HepG2 (cell line): ENCODE results near the gene ORC3. TPM values are rescaled to one million over a fixed set of nuclear protein-coding genes. Genes with fewer than 3 reads are reported as not detected.

Experiments used
- GATAD1 ChIP-seq: IDR thresholded peaks from 2 replicates; pipeline ENCODE4 v1.6.1; 2016; ENCODE audit warnings: missing genetic modification reagents, missing compliant biosample characterization
- GPBP1L1 ChIP-seq: sonication (generic); formaldehyde crosslinking; IDR thresholded peaks from 2 replicates; pipeline ENCODE4 v1.5.0; 2020; ENCODE audit warnings: mild to moderate bottlenecking, missing genetic modification reagents
- HNRNPUL1 ChIP-seq: fragments of 200-400 bp; formaldehyde crosslinking; IDR thresholded peaks from 2 replicates; pipeline ENCODE4 v1.6.1; 2017; ENCODE audit warnings: low read depth, mild to moderate bottlenecking, low read length, moderate library complexity
- MAFF ChIP-seq: IDR thresholded peaks from 2 replicates; pipeline ENCODE4 v1.6.1; 2011; ENCODE audit warnings: low read depth, low read length, improper control_type of control experiment
- MLXIP ChIP-seq: sonication (generic); formaldehyde crosslinking; IDR thresholded peaks from 2 replicates; pipeline ENCODE4 v1.9.0; 2021; ENCODE audit warnings: missing genetic modification reagents, borderline replicate concordance
- MTF1 ChIP-seq: sonication (generic); formaldehyde crosslinking; IDR thresholded peaks from 2 replicates; pipeline ENCODE4 v1.5.0; 2020; ENCODE audit warnings: missing genetic modification reagents
- NR2F6 ChIP-seq, 2 experiments: IDR thresholded peaks; 2 replicates each; pipeline ENCODE4 v1.6.1; 2016; ENCODE audit warnings: antibody characterized with exemption in 1 of 2, mild to moderate bottlenecking in 1 of 2
- PCBP2 ChIP-seq: fragments of 200-400 bp; formaldehyde crosslinking; optimal IDR thresholded peaks from 2 replicates; pipeline ENCODE3; 2018; ENCODE audit warnings: low read length, low read depth; ENCODE audit not compliant: poor library complexity, severe bottlenecking
- SIN3A ChIP-seq: IDR thresholded peaks from 2 replicates; pipeline ENCODE4 v1.6.1; 2011; ENCODE audit warnings: low read depth, mild to moderate bottlenecking, control low read depth, low read length, borderline replicate concordance
- TBX3 ChIP-seq: fragments of 450-650 bp; IDR thresholded peaks from 2 replicates; pipeline ENCODE4 v1.6.1; 2017; ENCODE audit warnings: antibody characterized with exemption, mild to moderate bottlenecking, inconsistent platforms, borderline replicate concordance
- ZFAT ChIP-seq: sonication (generic); formaldehyde crosslinking; conservative IDR thresholded peaks from 2 replicates; pipeline ENCODE4 v1.8.1; 2023; ENCODE audit warnings: missing genetic modification reagents, inconsistent platforms
- ZNF33A ChIP-seq: sonication (generic); formaldehyde crosslinking; IDR thresholded peaks from 2 replicates; pipeline ENCODE4 v1.5.1; 2020; ENCODE audit warnings: missing genetic modification reagents, mild to moderate bottlenecking, moderate library complexity, borderline replicate concordance
- ZNF687 ChIP-seq: sonication (generic); formaldehyde crosslinking; IDR thresholded peaks from 2 replicates; pipeline ENCODE4 v1.5.1; 2020; ENCODE audit warnings: mild to moderate bottlenecking, missing genetic modification reagents, moderate library complexity
- ZNF709 ChIP-seq: sonication (generic); formaldehyde crosslinking; IDR thresholded peaks from 2 replicates; pipeline ENCODE4 v1.5.0; 2020; ENCODE audit warnings: mild to moderate bottlenecking, missing genetic modification reagents
- ZNF773 ChIP-seq: sonication (generic); formaldehyde crosslinking; IDR thresholded peaks from 2 replicates; pipeline ENCODE4 v1.4.0; 2020; ENCODE audit warnings: missing genetic modification reagents, borderline replicate concordance
- polyA plus RNA-seq, 8 experiments: library from polyadenylated mRNA; depleted of rRNA in 3 of 8; stranded (reverse) in 7 of 8; unstranded in 1 of 8; fragments of >200 nt; fragmentation: Illumina TruSeq in 4 of 8; extraction: Trizol in 4 of 8; gene quantifications; 2 replicates each; pipeline versions ENCODE4 v1.2.1 to v1.2.3, GENCODE V29; 2011 to 2016; ENCODE audit warnings: low read depth in 4 of 8, missing spikeins in 1 of 8, mixed read lengths in 1 of 8; ENCODE audit not compliant: insufficient read depth in 1 of 8
- total RNA-seq, 5 experiments: library from RNA; depleted of rRNA; stranded (reverse); fragments of >200 nt; fragmentation: Illumina TruSeq; extraction: Trizol; gene quantifications; 2 replicates each; pipeline ENCODE4 v1.2.3, GENCODE V29; 2016; ENCODE audit warnings: low read depth in 1 of 5
- TF ChIP-seq, protein P1 (sequence below): sonication (generic); formaldehyde crosslinking; IDR thresholded peaks from 2 replicates; pipeline ENCODE4 v1.4.0; 2020; ENCODE audit warnings: mild to moderate bottlenecking, missing genetic modification reagents

Gene ORC3
- total and polyA plus RNA-seq, 2 of the 13 experiments (the other 11 are each of a cell fraction or from before 2014, with no cell fraction given), result 21.8 to 43.5 TPM

- no peak for TF ChIP-seq MLXIP (CRISPR knock-in tag)
- TF ChIP-seq ZNF709 (CRISPR knock-in tag), result peak; percentile 77; the same call in 1 of the 2 replicates
- TF ChIP-seq PCBP2, result no peak
- TF ChIP-seq, protein P1, sequence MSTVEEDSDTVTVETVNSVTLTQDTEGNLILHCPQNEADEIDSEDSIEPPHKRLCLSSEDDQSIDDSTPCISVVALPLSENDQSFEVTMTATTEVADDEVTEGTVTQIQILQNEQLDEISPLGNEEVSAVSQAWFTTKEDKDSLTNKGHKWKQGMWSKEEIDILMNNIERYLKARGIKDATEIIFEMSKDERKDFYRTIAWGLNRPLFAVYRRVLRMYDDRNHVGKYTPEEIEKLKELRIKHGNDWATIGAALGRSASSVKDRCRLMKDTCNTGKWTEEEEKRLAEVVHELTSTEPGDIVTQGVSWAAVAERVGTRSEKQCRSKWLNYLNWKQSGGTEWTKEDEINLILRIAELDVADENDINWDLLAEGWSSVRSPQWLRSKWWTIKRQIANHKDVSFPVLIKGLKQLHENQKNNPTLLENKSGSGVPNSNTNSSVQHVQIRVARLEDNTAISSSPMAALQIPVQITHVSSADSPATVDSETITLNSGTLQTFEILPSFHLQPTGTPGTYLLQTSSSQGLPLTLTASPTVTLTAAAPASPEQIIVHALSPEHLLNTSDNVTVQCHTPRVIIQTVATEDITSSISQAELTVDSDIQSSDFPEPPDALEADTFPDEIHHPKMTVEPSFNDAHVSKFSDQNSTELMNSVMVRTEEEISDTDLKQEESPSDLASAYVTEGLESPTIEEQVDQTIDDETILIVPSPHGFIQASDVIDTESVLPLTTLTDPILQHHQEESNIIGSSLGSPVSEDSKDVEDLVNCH (CRISPR knock-in tag), result no peak
- TF ChIP-seq SIN3A, result peak; percentile 56; the same call in 1 of the 2 replicates
- TF ChIP-seq ZNF687 (CRISPR knock-in tag), result peak; percentile 82
- TF ChIP-seq ZFAT (CRISPR knock-in tag), result no peak
- no peak for TF ChIP-seq HNRNPUL1
- TF ChIP-seq ZNF33A (CRISPR knock-in tag), result no peak
- TF ChIP-seq GATAD1 (CRISPR knock-in tag), result peak; percentile 70
- no peak for TF ChIP-seq NR2F6 (IDR thresholded peaks at IDR 0.05)
- TF ChIP-seq NR2F6 (CRISPR knock-in tag; IDR thresholded peaks at IDR 0.05), result no peak
- peak; percentile 34; the same call in 1 of the 2 replicates for TF ChIP-seq TBX3
- no peak for TF ChIP-seq GPBP1L1 (CRISPR knock-in tag)
- TF ChIP-seq MTF1, result no peak
- TF ChIP-seq ZNF773 (CRISPR knock-in tag), result no peak
- TF ChIP-seq MAFF, result no peak
These were observed 112.0 kb downstream of the ORC3 start, which contains the start of gene AKIRIN2 (continued) for GRCh38 chr6:87701676-87702588.
